Left lung (tissue), 10 donors: ENCODE measurements around the gene TNFAIP8L1. TPM values are rescaled to one million over a fixed set of nuclear protein-coding genes. Genes with fewer than 3 reads are reported as not detected.

Experiments used
- ATAC-seq: fragments of 200-7000 bp; cut with Tn5 transposase; one replicate; pipeline ENCODE4 v1.9.1; 2020; ENCODE audit warnings: moderate library complexity
- DNase-seq, 4 donors: peaks; one replicate each; pipeline ENCODE4 v3.0.0-alpha.2; 2013 to 2020
- H3K27ac ChIP-seq, 2 donors: fragments of 200-600 bp; sonication (generic) in 1 of 2; one replicate each; pipeline versions ENCODE4 v1.5.0 to v1.8.0; 2020 to 2021
- H3K27me3 ChIP-seq, 2 donors: fragments of 200-600 bp; sonication (generic) in 1 of 2; one replicate each; pipeline versions ENCODE4 v1.5.0 to v1.8.0; 2020 to 2021
- H3K36me3 ChIP-seq, 2 donors: fragments of 200-600 bp; sonication (generic) in 1 of 2; one replicate each; pipeline versions ENCODE4 v1.5.0 to v1.8.0; 2020 to 2021
- H3K4me1 ChIP-seq, 2 donors: fragments of 200-600 bp; one replicate each; pipeline ENCODE4 v1.8.0; 2021
- H3K4me3 ChIP-seq, 2 donors: fragments of 200-600 bp; sonication (generic) in 1 of 2; one replicate each; pipeline versions ENCODE4 v1.5.0 to v1.8.0; 2020 to 2021; ENCODE audit warnings: mild to moderate bottlenecking in 1 of 2
- H3K9me3 ChIP-seq, 2 donors: fragments of 200-600 bp; sonication (generic) in 1 of 2; one replicate each; pipeline versions ENCODE4 v1.5.0 to v1.8.0; 2020 to 2021
- intact Hi-C, 2 donors: fragments of 100-400 bp; cut with DNase I; formaldehyde crosslinking; loops; one replicate each; pipeline versions ENCODE4 v1.11.2 to v1.14.2; 2022
- polyA plus RNA-seq, 6 donors: library from polyadenylated mRNA; unstranded; fragments of 120-200 nt; gene quantifications; one replicate each; pipeline ENCODE4 v1.2.1, GENCODE V29; 2013; ENCODE audit not compliant: insufficient read length in 6 of 6
- total RNA-seq, 2 donors: library from RNA; stranded (reverse); fragmentation: NEBNext Ultra II Directional; extraction: Animal tissue kit (Norgen Biotek cat#: 25700); gene quantifications; one replicate each; pipeline ENCODE4 v1.2.1, GENCODE V29; 2021
- TF ChIP-seq, protein P1 (sequence below), 2 donors: fragments of 200-600 bp; sonication (generic) in 1 of 2; IDR thresholded peaks; one replicate each; pipeline versions ENCODE4 v1.5.0 to v1.8.0; 2021; ENCODE audit warnings: antibody characterized with exemption in 2 of 2
- donor health status: DM: no; HTN: yes; CAD: no.
- donor health status: DM: no; HTN: no; CAD: no.

TNFAIP8L1 gene
- total and polyA plus RNA-seq, 8 donors, result 5.9 to 17.9 (median 15.9) TPM

GRCh38 chr19:4639531-4640246, 373 bp downstream of the TNFAIP8L1 start:
- ATAC-seq (no peak), DNase-seq (peak in 1 of 4 donors; percentile 47)
- H3K9me3 ChIP-seq, result no peaks in the 10 kb centered on the region
- H3K27me3 ChIP-seq, result peaks cover 0 to 12% of the 10 kb centered on the region in 2 donors
- no peaks in the 10 kb centered on the region for H3K36me3 ChIP-seq
- H3K27ac ChIP-seq, result peak overlapping the region in 1 of 2 donors; percentile 88
- H3K4me3 ChIP-seq, result peak overlapping the region; percentile 50 to 56
- TF ChIP-seq, protein P1, sequence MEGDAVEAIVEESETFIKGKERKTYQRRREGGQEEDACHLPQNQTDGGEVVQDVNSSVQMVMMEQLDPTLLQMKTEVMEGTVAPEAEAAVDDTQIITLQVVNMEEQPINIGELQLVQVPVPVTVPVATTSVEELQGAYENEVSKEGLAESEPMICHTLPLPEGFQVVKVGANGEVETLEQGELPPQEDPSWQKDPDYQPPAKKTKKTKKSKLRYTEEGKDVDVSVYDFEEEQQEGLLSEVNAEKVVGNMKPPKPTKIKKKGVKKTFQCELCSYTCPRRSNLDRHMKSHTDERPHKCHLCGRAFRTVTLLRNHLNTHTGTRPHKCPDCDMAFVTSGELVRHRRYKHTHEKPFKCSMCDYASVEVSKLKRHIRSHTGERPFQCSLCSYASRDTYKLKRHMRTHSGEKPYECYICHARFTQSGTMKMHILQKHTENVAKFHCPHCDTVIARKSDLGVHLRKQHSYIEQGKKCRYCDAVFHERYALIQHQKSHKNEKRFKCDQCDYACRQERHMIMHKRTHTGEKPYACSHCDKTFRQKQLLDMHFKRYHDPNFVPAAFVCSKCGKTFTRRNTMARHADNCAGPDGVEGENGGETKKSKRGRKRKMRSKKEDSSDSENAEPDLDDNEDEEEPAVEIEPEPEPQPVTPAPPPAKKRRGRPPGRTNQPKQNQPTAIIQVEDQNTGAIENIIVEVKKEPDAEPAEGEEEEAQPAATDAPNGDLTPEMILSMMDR (IDR thresholded peaks at IDR 0.05), result no peak
- H3K4me1 ChIP-seq, result peaks cover 0 to 60% of the 10 kb centered on the region in 2 donors
- intact Hi-C loops, result loop anchor here in 1 of 2 donors (5.0 kb wide), 2 partner anchors 67 to 82 kb away; partner anchors contain the start of gene SEMA6B

- Histone ChIP-seq H3K36me3 (no peaks in the 10 kb centered on the region), H3K4me1 (peaks cover 0 to 54% of the 10 kb centered on the region in 2 donors), H3K27me3 (peaks cover 0 to 5% of the 10 kb centered on the region in 2 donors), H3K4me3 (peak overlapping the region; percentile 50 to 56), H3K27ac (no peak overlapping the region), H3K9me3 (no peaks in the 10 kb centered on the region)
- ATAC-seq, result no peak
- intact Hi-C loops, result no loop called here
- DNase-seq, result no peak
- TF ChIP-seq, protein P1 (IDR thresholded peaks at IDR 0.05), result no peak
These were observed 1.1 kb downstream of the TNFAIP8L1 start for GRCh38 chr19:4640247-4641000.

DNA sequence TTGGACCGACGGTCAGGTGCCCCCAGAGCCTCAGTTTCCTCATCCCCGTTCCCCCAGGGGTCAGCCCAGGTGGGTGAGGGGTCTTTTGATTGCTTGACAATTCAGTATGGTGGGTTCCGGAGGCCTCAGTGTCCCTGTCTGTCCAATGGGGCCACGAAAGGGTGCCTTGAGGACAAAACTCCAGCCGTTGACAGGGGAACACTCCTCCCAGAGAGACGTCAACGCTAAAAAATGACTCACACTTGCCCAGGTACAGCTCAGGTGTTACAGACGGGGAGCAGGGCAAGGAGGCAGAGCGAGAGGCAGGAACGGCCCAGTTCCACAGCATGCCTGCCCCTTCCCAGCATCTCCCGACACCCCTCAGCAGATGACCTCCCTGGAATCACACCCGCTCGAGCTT, 1.8 kb downstream of the TNFAIP8L1 start:
- no peaks in the 10 kb centered on the region for H3K27me3 ChIP-seq
- DNase-seq (no peak), ATAC-seq (no peak)
- H3K9me3 ChIP-seq, result no peaks in the 10 kb centered on the region
- H3K36me3 ChIP-seq, result no peaks in the 10 kb centered on the region
- TF ChIP-seq, protein P1 (IDR thresholded peaks at IDR 0.05), result no peak
- peaks cover 0 to 47% of the 10 kb centered on the region in 2 donors for H3K4me1 ChIP-seq
- H3K4me3 ChIP-seq, result peak overlapping the region in 1 of 2 donors; percentile 56
- intact Hi-C loops, result no loop called here
- H3K27ac ChIP-seq, result no peak overlapping the region

DNA sequence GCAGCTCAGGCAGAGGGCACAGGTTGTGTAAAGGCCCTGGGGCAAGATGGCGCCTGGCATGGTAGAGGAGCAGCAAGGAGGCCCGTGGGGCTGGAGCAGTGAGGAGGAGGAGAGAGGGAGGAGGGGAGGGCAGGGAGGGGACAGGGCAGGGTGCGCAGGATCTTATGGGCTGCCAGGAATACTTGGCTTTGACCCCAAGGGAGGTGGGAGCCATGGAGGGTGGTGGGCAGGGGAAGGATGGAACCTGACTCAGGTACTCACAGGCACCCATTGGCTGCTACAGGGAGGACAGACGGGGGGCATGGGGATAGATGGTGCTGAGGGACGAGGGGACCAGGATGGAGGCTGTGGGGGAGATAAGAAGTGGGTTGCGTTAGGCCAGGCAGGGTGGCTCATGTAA, 3.3 kb downstream of the TNFAIP8L1 start:
- H3K27ac ChIP-seq, result no peak overlapping the region
- TF ChIP-seq, protein P1 (IDR thresholded peaks at IDR 0.05), result no peak
- intact Hi-C loops, result no loop called here
- no peaks in the 10 kb centered on the region for H3K36me3 ChIP-seq
- H3K4me3 ChIP-seq, result no peak overlapping the region
- H3K27me3 ChIP-seq, result no peaks in the 10 kb centered on the region
- H3K4me1 ChIP-seq, result peaks cover 0 to 32% of the 10 kb centered on the region in 2 donors
- H3K9me3 ChIP-seq, result no peaks in the 10 kb centered on the region
- DNase-seq (no peak), ATAC-seq (no peak)

GRCh38 chr19:4645718-4646117, 6.4 kb downstream of the TNFAIP8L1 start:
- TF ChIP-seq, protein P1 (IDR thresholded peaks at IDR 0.05), result no peak
- no peak for DNase-seq
- intact Hi-C loops, result no loop called here
- Histone ChIP-seq H3K4me1 (peaks cover 0 to 5% of the 10 kb centered on the region in 2 donors), H3K4me3 (no peak overlapping the region), H3K27me3 (no peaks in the 10 kb centered on the region), H3K27ac (no peak overlapping the region), H3K36me3 (no peaks in the 10 kb centered on the region), H3K9me3 (no peaks in the 10 kb centered on the region)
- no peak for ATAC-seq
